Vagina (tissue), 2 donors: Measurements from ENCODE around the gene RHO.

Source experiments
- POLR2A ChIP-seq, 2 donors: fragments of 450-650 bp; IDR thresholded peaks; one replicate each; pipeline ENCODE4 v1.6.1; 2017; ENCODE audit warnings: antibody characterized with exemption in 2 of 2, mild to moderate bottlenecking in 2 of 2, moderate library complexity in 2 of 2
- POLR2AphosphoS5 ChIP-seq, 2 donors: sonication (generic); formaldehyde crosslinking; IDR thresholded peaks; one replicate each; pipeline ENCODE4 v1.9.0; 2017; ENCODE audit warnings: antibody characterized with exemption in 2 of 2, mild to moderate bottlenecking in 2 of 2, low read depth in 1 of 2; ENCODE audit not compliant: insufficient read depth in 1 of 2
- TF ChIP-seq, protein P1 (sequence below), 3 experiments: fragments of 450-650 bp in 2 of 3; fragments of 200-600 bp in 1 of 3; sonication (generic) in 1 of 3; IDR thresholded peaks; one replicate each; pipeline ENCODE4 v1.5.1; 2017 to 2019; ENCODE audit warnings: antibody characterized with exemption in 3 of 3, mild to moderate bottlenecking in 2 of 3, moderate library complexity in 2 of 3

- TF ChIP-seq, protein P1, sequence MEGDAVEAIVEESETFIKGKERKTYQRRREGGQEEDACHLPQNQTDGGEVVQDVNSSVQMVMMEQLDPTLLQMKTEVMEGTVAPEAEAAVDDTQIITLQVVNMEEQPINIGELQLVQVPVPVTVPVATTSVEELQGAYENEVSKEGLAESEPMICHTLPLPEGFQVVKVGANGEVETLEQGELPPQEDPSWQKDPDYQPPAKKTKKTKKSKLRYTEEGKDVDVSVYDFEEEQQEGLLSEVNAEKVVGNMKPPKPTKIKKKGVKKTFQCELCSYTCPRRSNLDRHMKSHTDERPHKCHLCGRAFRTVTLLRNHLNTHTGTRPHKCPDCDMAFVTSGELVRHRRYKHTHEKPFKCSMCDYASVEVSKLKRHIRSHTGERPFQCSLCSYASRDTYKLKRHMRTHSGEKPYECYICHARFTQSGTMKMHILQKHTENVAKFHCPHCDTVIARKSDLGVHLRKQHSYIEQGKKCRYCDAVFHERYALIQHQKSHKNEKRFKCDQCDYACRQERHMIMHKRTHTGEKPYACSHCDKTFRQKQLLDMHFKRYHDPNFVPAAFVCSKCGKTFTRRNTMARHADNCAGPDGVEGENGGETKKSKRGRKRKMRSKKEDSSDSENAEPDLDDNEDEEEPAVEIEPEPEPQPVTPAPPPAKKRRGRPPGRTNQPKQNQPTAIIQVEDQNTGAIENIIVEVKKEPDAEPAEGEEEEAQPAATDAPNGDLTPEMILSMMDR (IDR thresholded peaks at IDR 0.05), result no peak
- no peak for TF ChIP-seq POLR2AphosphoS5 (IDR thresholded peaks at IDR 0.05; ENCODE audit: insufficient read depth in 1 of 2, low read depth in 1 of 2)
- TF ChIP-seq POLR2A (IDR thresholded peaks at IDR 0.05), result no peak
Measured at GRCh38 chr3:129540776-129541516, 12.5 kb downstream of the RHO start.
